UCSD-AML1 (cell line): Measurements from ENCODE around the gene CIC.

ENCODE experiments used
- DNase-seq: peaks from one replicate; lab custom pipeline; 2025; ENCODE audit not compliant: unreplicated experiment; lab: John Stamatoyannopoulos, UW

The CIC gene

GRCh38 chr19:42303876-42304275 is 34.8 kb downstream of the CIC start:
- no peak for DNase-seq

GRCh38 chr19:42306646-42307045 is 37.6 kb downstream of the CIC start:
- DNase-seq, result no peak

- no peak for DNase-seq
Observed at GRCh38 chr19:42309686-42310085, 40.6 kb downstream of the CIC start.

DNA sequence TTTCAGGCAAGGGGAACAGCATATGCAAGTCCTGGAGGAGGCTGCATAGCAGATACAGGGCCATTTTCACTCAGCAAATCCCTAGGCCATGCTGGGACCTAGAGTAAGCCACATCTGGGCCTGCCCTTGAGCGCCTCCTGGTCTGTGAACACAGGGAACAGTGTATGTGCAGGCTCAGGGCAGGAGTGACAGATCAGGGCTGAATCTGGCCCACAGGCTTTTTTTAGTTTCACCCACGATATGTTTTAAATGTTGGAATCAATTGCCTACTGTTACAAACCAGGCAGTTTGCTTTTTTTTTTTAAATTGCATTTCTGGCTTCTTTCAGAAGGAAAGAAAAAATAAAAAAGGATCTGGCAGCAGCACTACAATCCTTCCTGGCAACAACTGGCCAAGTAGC is 42.6 kb downstream of the CIC start:
- DNase-seq, result no peak

DNA sequence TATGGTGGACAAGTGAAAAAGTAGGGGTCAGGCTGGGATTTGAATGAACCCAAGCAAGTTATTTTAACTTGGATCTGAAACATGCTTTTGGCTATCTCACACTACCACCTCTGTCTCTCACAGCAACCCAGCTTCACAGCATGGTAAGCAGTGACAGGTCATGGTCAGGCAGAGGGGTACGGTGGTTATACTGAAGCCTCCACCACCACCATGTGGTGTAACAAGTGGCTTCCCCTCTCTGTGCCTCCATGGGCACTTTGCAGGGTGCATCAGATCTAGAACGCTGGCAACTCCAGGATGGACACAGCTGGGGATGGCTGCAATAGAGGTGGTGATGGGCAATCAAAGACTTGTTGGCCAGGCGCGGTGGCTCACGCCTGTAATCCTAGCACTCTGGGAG is 43.3 kb downstream of the CIC start:
- DNase-seq, result no peak

GRCh38 chr19:42313096-42313839 is 44.2 kb downstream of the CIC start, which contains the start of gene TMEM145:
Gene TMEM145, plus strand, starts transcription at chr19:42313309. Its CDS starts 68 bp downstream, at chr19:42313377.
- DNase-seq, result no peak

DNA sequence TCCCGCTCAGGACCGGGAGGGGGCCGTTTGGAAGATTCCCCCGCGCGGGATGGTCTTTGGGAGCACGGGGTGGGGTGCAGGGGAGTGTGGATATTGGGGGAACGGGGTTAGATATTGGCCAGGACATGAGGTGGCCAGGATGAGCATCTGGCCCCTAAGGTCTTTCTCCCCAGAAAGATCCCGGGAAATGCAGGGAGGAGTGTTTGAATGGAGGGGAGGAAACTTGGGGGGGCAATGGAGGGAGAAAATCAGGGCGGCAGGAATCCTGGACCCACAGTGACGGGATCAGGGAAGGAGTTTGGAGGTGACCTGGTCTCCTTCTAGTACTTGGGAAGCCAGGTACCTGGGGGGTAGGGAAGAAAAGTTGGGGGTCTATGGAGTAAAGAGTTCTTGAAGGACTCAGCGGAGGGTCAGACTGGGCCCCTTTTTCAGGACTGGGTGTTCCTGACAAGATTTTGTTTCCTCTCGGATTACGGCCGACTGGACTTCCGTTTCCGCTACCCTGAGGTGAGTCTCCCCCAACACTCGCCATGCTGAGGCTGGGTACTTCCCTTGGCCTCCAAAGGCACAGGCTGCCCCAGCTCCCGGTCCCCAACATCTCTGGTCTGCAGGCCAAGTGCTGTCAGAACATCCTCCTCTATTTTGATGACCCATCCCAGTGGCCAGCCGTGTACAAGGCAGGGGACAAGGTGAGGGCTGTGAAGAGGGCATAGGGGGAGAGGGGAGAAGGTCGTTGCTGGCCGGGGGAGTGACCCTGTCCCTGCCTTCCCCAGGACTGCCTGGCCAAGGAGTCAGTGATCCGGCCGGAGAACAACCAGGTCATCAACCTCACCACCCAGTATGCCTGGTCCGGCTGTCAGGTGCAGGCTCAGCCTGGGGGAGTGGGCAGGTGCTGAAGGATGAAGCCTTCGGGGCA is 45.0 kb downstream of the CIC start:
- DNase-seq, result no peak

DNA sequence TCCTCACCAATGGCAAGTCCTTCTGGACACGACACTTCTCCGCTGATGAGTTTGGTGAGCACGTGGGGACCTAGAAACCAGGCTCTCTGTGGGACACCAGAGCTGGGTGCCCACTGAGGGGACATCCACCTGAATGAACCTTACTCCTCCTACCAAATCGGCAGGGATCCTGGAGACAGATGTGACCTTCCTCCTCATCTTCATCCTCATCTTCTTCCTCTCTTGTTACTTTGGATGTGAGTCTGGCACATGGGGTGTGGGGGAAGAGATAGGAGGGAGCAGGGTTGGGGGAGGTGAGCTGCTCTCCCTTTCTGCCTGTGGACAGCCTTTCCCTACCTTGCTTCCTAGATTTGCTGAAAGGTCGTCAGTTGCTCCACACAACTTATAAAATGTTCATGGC is 46.0 kb downstream of the CIC start:
- no peak for DNase-seq

DNA sequence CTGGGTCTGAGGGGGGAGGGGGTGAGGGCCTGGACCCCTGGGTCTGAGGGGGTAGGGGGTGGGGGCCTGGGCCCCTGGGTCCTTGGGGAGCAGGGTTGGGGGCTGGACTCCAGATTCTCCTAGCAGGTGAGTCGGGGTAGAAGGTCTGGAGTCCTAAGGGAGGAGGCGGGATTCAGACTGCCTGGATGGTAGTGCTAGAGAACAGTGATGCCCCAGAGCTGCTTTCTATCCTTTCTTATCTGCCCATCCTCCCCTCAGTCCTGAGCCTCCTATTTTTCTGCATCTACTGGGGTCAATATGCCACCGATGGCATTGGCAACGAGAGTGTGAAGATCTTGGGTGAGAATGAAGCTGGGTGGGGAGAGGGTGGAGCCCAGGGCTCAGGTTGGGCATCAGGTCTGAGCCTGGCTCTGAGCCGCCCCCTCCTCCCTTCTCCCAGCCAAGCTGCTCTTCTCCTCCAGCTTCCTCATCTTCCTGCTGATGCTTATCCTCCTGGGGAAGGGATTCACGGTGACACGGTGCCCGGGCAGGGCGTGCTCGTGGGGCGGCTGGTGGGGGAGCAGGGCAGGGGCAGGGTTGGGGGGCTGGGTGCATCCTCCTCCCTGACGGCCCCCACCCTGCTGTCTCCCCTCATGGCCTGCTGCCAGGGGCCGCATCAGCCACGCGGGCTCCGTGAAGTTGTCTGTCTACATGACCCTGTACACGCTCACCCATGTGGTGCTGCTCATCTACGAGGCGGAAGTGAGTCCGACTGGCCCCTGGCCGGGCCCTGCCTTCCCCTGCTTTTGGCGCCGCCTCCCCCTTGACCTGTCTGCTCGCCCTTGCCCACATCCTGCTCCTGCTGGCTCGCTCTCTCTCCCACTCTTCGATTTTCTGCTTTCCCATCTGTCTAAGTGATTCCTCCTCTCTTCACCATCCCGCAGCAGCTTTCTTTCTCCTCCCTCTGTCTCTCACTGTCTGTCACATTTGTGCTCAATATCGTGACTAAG is 47.5 kb downstream of the CIC start:
- DNase-seq, result peak; percentile 75

GRCh38 chr19:42317535-42317934 is 48.5 kb downstream of the CIC start:
- no peak for DNase-seq

GRCh38 chr19:42322305-42322704 is 53.3 kb downstream of the CIC start:
- DNase-seq, result no peak

GRCh38 chr19:42323473-42323851 is 54.4 kb downstream of the CIC start:
- DNase-seq, result no peak

DNA sequence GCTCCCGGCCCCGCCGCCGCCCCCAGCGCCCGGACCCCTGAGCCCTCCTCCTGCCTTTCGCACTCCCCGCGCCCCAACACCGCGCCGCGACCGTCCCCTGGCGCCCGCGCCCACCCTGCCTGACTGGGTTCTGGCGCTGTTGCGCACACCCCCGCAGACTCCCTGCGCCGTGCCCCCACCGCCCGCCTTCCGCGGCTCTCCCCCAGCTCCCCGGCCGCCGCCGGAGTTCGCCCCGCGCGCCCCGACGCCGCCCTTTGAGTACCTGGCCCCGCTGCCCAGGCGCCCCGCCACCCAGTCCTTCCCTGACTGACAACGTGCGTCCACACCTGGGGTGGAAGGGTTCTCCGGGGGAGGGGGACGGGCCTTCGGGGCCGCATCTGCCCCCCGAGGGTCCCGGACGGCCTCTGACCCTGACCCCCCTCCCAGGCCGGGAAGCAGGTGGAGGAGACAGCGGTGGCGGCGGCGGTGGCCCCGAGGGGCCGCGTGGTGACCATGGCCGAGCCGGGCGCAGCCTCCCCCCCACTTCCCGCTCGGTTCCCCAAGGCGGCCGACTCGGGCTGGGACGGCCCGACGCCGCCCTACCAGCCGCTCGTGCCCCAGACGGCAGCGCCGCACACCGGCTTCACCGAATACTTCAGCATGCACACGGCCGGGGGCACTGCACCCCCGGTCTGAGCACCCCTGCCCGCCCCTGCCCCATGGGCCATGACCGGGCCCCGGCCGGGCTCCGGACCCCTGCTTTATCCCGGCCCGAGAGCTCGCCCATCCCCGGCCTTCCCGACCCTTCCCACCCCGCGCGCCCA is 55.0 kb downstream of the CIC start:
- no peak for DNase-seq

DNA sequence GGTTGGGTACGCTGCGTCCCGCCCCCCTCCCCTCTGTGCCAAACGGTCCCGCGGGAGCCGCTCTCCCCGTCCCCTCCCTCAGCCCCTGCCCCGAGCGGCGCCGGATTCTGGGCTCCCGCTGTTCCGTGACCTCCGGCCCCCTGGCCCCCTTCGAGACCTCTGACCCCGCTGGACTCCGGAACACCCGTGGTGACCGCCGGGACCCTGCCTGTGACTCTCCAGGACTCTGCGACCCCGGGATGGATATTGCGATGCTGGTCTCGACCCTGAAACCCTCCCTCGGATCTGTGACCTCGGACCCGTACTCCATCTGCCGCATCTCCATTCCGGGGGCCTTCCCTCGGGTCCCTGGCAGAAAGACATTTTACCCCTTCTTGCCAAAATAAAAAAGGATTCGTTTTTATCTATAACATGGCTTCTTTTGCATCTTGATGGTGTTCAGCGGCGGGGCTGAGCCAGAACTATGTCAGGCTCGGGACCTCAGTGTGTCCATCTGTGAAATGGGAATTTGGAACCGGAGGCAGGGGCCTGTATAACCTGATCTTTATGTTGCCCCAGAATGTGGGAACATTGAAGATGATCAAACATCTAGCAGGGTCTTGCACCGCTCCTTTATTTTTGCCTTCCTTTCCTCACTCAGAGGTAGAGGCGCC is 55.7 kb downstream of the CIC start:
- DNase-seq, result no peak

DNA sequence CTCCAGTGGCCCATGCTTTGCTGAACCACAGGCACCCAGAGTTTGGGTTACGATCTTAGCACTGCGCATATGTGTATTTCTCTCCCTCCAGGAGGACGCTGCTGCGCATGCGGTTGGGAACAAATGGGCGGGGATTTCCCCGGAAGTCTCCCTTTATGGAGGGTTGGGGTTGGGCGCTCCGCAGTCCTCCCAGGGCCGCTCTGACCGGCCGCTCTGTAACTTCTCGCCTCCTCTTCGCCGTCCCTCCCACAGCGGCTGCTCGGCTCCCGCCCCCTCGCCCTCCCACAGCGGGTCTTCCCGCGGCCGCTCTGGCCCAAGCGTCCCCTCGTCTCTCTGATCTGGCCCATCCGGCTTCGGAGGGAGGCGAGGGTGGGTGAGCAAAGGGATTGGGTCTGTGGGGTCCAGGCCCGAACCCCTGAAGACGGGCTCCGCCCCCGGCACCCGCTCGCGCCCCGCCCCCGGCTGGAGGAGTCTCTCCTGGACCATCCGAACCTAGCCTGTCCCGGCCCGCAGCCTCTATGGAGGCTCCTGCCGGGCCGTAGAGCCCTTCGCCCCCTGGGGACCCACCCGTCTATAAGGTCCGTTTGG is 56.4 kb downstream of the CIC start, which contains the start of gene MEGF8:
Gene MEGF8, plus strand, starts transcription at position 328 of the 588 bp plus-strand sequence. CDS start 609 bp downstream, outside the sequence.
- peak; percentile 99 for DNase-seq

- DNase-seq, result no peak
Observed at GRCh38 chr19:42325896-42326771, 57.1 kb downstream of the CIC start.

DNA sequence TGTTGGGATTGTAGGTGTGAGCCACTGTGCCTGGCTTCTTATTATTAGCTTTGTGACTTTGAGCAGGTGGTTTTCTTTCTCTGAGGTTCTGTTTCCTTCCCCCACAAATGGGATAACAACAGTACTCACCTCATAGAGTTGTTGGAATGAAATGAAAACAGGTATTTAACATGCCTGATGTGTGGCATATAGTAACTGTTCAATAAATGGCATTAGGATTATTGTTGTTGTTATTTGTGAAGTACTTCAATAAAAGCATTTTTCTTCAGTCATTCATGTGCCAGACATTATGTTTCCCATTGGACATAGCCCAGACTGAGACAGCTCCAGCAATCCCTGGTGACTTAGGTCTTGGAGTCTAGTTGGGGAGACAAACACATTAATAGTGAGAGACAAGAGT is 57.9 kb downstream of the CIC start:
- DNase-seq, result no peak

GRCh38 chr19:42327381-42327780 is 58.3 kb downstream of the CIC start:
- DNase-seq, result no peak
